IPS-NIHi11 (cell line): ENCODE data around the gene CCL23.
"Not testable (repeated sequence)": the region's sequence is repeated elsewhere in the genome, so short reads cannot be mapped to it uniquely, and the experiment has no call there.

Experiments used
- DNase-seq: peaks from one replicate; pipeline ENCODE4 v3.0.0; 2012; ENCODE audit warnings: mixed read lengths, low spot score

CCL23 gene

GRCh38 chr17:36017799-36018198 is at the start of gene CCL23:
CCL23 (minus strand) TSS chr17:36017972; CDS start chr17:36017897, 75 bp downstream.
- DNase-seq = no peak

DNA sequence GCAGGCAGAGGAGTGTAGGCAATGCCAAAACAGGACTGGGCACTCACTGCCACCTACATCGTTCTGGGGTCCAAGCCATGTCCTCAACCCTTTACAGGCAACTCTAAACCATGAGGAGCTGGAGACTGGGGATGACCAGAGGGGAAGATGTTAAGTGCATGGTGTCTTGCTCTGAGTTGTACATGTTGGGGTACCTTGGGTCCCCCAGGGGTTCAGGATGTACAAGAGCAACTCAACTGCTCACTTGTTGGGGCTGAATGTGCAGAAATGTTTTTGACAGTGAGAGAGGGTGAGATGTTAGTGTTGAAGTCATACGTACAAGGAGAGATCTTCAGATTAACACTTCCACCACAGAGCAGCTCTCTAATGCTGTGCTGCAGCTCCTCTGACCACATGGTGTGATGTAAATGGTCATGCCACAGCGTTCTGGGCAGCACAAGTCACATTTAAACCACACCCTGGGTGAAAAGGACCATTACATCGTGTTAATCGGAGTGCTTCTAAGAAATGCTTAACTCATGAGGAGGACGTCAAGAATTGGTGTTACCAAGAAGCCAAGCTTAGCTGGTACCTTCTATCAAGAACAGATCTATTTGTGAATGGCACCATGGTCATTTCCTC is 48.7 kb upstream of the CCL23 start:
- DNase-seq = no peak

DNA sequence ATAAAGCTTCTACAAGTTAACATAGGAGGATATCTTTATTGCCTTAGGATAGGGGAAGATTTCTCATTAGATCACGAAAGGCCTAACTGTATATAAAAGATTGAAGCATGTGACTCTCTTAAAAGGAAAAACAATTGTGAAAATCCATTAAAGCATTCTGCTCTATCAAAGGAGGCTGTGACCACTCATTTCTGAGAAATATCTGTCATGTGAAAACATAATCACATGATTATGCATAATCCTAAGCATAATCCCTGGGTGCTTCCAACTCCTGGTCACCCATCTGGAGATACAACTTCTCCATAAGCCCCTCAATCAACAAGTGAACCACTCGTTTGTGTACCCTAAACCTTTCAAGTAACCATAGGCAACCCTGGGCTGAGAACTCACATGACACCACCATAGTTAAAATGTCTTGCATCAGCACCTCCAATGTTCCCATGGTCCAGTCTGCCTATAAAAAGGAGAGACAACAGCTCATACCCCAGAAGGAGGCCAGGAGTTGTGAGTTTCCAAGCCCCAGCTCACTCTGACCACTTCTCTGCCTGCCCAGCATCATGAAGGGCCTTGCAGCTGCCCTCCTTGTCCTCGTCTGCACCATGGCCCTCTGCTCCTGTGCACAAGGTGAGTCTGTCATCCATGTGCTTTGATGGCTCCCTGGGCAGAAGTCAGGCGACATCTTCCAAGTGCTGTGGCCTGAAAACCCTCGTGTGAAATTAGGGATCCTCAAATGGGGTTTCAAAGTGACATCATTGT is 46.2 kb upstream of the CCL23 start, which contains the start of gene CCL18:
TSS of gene CCL18 (plus strand) at position 487 of the 756 bp plus-strand sequence. CDS start at position 558, 71 bp downstream.
- DNase-seq = no peak

- no peak for DNase-seq
These were observed 43.0 kb upstream of the CCL23 start for GRCh38 chr17:36060816-36061215.

DNA sequence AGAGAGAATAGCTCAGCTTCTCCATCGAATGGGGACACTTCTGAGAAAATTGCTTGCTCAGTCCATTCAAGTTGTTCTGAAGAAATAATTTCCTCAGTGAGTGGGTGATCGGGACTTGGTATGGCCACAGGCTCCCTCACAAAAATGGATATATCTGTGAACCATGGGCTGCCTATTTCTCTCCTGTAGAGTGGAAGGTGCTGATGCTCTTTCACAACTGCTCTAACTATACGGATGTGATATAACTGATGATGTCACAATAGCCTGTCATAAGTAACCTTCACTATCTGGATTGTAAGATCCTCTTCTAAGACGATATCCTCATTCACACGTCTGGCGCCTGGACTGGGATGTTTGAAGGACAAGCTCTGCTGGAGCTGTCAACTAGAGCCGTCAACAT is 41.6 kb upstream of the CCL23 start:
- DNase-seq = no peak

DNA sequence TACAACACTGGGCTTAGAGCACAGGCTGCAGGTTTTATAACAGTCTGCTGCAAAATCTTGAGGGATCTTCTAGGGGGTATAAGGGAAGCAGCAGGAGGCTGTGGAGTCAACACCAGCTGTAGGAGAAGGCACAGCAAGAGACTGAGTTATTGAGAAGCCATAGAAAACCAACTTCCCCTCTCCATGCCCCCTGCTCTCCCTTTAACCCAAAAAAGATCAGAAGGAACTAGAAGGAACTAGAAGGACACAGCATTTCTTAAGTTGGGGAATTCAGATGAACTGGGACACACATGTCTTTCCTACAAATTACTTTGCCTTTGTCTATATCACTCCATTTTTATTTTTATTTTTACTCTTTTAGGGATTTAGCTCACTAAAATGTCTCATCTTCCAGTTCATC is 40.1 kb upstream of the CCL23 start:
- no peak for DNase-seq

- DNase-seq = no peak
These were observed 38.2 kb upstream of the CCL23 start for GRCh38 chr17:36055921-36056520.

DNA sequence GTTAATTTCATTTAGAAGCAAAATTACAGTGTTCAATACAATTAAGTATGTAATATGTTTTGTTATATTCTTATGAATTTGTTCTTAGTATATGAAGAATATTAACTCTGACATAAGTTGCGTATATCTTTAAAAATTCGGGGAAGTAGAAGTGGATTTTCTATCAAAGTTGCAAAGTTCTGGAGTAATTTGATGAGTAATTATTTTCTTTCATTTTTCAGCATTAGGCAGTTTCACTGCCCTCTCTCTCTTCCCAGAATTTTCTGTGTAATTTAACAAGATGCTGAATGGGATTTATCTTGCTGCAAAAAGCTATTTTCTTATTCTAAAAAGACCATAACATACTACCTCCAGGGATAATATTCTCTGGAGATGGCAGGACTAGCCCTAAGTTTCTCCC is 37.4 kb upstream of the CCL23 start:
- DNase-seq = no peak

DNA sequence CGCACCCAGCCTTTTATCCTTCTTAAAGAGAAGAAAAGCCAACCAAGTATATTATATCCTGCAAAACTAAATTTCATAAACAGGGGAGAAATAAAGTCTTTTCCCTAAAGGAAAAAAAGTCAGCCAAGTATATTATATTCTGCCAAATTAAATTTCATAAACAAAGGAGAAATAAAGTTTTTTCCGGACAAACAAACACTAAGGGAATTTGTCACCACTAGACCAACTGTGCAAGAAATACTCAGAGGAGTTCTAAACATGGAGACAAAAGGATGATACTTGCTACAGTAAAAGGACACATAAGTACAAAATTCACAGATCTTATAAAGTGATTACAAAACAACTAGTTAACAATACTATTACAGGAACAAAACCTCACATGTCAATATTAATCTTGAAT is 31.9 kb upstream of the CCL23 start:
- no peak for DNase-seq

- DNase-seq = no peak
These were observed 30.3 kb upstream of the CCL23 start for GRCh38 chr17:36048066-36048465.

DNA sequence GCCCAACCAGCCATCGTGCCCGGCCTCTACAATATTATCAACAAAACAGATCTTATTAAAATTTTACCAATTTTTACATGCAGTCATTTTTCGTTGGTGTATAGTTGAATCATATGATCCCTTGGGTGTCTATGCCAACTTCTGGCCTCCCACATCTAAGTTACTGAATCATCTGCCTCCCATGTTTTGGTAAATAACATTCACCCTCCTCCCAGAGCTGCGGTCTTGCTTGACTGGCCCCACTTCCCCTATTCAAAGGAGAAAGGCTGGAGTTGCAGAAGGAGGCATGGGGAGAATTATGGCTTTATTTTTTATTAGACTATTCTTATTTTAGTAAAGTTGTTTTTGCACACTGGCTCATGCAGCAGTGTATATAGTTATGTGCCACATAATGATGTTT is 18.5 kb upstream of the CCL23 start:
- no peak for DNase-seq

GRCh38 chr17:36034127-36034526 is 16.4 kb upstream of the CCL23 start:
- DNase-seq = no peak

- no peak for DNase-seq
These were observed 13.2 kb upstream of the CCL23 start for GRCh38 chr17:36030956-36031355.

DNA sequence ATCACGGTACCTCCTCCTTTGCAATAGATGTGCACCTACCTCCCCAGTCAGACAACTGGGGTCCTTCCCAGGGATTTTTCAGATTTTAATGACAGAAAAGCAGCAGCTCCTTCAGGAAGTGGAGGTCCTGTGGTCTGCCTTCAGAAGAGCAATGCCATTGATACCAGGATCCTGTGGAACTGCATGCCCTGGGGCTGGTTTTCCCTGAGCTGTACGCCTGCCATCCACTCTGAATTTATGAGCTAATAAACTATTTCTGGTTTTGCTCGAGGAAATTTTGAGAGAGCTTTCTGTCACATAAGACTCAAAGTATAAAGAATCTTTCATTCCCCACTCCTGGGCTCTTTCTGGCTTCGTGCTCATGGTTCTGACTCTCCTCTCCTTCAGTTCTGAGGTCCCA is 10.0 kb upstream of the CCL23 start:
- no peak for DNase-seq

- no peak for DNase-seq
These were observed 6.5 kb upstream of the CCL23 start for GRCh38 chr17:36024106-36024869.

GRCh38 chr17:36019423-36019822 is 1.7 kb upstream of the CCL23 start:
- no peak for DNase-seq

- DNase-seq = no peak
These were observed 1.2 kb downstream of the CCL23 start for GRCh38 chr17:36016555-36016954.

DNA sequence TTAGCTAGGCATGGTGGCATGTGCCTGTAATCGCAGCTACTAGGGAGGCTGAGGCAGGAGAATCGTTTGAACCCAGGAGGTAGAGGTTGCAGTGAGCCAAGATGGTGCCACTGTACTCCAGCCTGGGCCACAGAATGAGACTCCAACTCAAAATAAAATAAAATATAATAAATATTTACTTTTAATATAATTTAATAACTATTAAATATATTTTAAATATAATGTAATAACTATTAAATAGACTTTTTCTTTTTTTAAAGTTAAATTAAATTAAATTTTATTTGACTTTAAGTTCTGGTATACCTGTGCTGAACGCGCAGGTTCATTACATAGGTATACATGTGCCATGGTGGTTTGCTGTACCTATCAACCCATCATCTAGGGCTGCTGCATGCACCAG is 1.9 kb downstream of the CCL23 start:
- not testable (repeated sequence) for DNase-seq

DNA sequence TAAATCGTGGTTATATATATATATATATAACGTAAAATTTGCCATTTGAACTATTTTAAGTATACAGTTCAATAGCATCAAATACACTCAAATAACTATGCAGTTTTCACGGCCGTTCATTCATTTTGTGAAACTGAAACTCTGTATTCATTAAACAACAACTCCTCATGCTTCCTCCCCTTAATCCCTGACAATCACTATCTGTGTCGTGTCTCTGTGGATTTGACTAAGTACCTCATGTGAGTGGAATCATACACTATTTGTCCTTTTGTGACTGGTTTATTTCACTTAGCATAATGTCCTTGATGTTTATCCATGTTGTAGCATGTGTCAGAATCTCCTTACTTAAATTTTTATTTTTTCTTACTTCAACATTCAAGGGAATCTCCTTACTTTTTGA is 2.8 kb downstream of the CCL23 start:
- no peak for DNase-seq

DNA sequence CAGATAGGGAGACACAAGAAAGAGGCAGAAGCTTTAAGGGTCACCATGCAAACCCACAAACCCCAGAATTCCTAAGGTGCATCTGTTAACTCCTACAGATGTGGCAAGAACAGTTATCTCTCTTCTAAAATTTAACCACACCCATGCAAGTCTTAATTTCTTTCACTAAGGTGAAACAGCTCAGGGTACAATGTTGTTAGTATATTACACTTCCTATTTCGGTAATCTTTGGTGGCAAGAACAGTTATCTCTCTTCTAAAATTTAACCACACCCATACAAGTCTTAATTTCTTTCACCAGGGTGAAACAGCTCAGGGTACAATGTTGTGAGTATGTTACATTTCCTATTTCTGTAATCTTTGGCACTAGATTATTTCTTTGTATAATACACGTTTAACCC is 6.6 kb downstream of the CCL23 start:
- DNase-seq = no peak

DNA sequence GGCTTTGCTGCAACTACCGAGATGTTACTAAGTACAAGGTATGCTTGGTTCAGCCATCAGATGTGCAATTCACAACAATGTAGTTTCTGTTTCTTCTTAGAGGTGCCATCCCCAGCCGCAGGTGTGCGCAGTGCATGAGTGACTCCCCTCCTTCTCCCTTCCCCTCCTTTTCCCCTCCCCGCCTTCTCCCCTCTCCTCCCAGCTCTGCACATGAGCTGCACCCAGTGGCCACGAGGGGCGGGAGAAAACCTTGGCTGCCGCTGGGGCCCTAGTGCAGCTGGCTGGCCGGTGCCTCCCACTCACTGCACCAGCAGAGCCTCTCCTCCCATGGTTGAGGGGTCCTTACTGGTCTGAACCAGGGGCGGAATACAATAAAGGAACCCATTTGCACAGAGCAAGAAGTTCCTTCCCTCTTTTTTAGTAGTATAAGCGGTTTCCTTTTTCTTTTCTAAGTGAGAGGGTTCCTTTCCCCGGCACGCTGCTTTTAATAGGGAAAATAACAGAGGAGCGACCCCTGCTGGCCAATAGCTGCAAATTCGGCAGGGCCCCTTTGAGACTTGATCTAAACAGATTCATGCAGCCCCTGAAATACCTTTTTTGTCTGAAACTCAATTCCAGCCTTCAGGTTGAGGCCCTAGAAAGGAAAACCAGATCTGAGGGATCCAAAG is 8.6 kb downstream of the CCL23 start:
- peak; percentile 24 for DNase-seq

DNA sequence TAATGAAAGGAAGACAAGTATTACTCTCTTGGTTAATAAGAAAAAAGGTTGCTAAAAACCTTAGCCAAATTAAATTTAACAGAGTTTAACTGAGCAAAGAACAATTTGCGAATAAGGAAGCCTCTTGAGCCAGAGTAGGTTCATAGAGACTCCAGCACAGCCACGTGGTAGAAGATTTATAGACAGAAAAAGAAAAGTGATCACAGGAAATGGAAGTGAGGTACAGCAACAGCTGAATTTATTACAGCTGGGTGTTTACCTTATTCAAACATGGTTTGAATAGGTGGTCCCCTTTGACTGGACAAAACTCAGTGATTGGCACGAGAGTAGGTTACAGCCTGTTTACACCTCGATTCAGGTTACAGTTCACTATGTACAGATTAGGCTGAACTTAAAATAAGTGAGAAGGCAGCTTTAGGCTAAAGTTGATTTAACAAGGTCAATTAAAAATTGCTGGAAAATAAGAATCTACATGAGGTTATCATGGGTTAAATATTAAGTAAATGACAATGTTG is 13.1 kb downstream of the CCL23 start:
- no peak for DNase-seq
